ENCODE results near the gene CFAP54. TPM values are rescaled to one million over a fixed set of nuclear protein-coding genes. Genes with fewer than 3 reads are reported as not detected.

Gene CFAP54
- total and polyA plus RNA-seq, 2 donors (not counting 3 experiments of a cell fraction or from before 2014, with no cell fraction given), result 3.6 to 26.9 TPM

DNA sequence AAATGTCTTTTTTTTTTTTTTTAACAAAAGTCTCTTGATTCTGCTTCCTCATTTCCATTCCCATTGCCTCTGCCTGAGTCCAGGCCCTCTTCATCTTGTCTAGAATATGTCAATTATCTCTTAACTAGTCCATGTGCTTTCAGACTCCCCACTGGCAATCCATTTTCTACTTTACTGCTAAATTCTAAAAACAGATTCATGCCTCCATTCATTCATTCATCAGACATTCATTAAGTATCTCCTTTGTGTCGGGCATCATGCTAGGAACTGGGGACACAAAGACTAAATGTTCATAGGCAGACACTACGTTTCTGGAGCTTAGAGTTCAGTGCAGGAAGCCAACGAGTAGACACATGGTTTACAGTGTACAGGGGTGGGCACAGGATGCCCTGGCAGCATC, 408.0 kb downstream of the CFAP54 start:
- no peak for FAIRE-seq

More for the DNA sequence above, 408.0 kb downstream of the CFAP54 start:
- no peaks in the 10 kb centered on the region for H3K9me3 ChIP-seq (replicated peaks; ENCODE audit: control insufficient read depth, insufficient read depth, low read length)
- no peak overlapping the region for H3K4me3 ChIP-seq (replicated peaks in 1 of 3; ENCODE audit: insufficient read depth in 1 of 3, low read depth in 1 of 3, low read length in 3 of 3)
- dilution Hi-C loops (cut with MboI; ENCODE audit: extremely low pct_ligation_motif_present, low sequenced_read_pairs) (no loop called here), intact Hi-C loops (cut with micrococcal nuclease) (no loop called here)
- H3K9me1 ChIP-seq (replicated peaks; ENCODE audit: control insufficient read depth, extremely low read depth, insufficient read depth, low read length), result no peaks in the 10 kb centered on the region
- no peak overlapping the region for H3K9ac ChIP-seq (replicated peaks; ENCODE audit: extremely low read depth, insufficient read depth, low read length)
- POLR2A ChIA-PET, result no interaction called here
- no peaks in the 10 kb centered on the region for H3K36me3 ChIP-seq (ENCODE audit: control insufficient read depth in 2 of 2, extremely low read depth in 1 of 2, insufficient read depth in 2 of 2, low read length in 2 of 2)
- H4K20me1 ChIP-seq (replicated peaks; ENCODE audit: control insufficient read depth, extremely low read depth, insufficient read depth, low read length), result no peaks in the 10 kb centered on the region
- H3K27me3 ChIP-seq (ENCODE audit: control insufficient read depth in 2 of 2, insufficient read depth in 2 of 2, low read length in 2 of 2), result no peaks in the 10 kb centered on the region
- no peak for DNase-seq (ENCODE audit: low read depth, low spot score)
- no peaks in the 10 kb centered on the region for H3K4me1 ChIP-seq (ENCODE audit: control insufficient read depth, extremely low read depth, insufficient read depth, low read length)
- BruUV-seq (replicated peaks), result no TSS peak
- no peak for TF ChIP-seq CTCF (IDR thresholded peaks at IDR 0.05; ENCODE audit: extremely low read depth in 1 of 2, insufficient read depth in 1 of 2, low read depth in 1 of 2, low read length in 2 of 2)
- no peak for TF ChIP-seq POLR2A (IDR thresholded peaks at IDR 0.05; ENCODE audit: low read depth, low read length)
- TF ChIP-seq MAX (IDR thresholded peaks at IDR 0.05; ENCODE audit: insufficient read depth, insufficient read length), result no peak
- no peak for TF ChIP-seq POLR2AphosphoS5 (IDR thresholded peaks at IDR 0.05; ENCODE audit: insufficient read depth, low read depth, low read length)
- no peak for TF ChIP-seq GATA2 (IDR thresholded peaks at IDR 0.05; ENCODE audit: insufficient read depth, insufficient read length, low read depth, low read length)
- TF ChIP-seq EZH2 (IDR thresholded peaks at IDR 0.05; ENCODE audit: borderline replicate concordance, low read depth, low read length, severe bottlenecking), result no peak
- TF ChIP-seq JUN (IDR thresholded peaks at IDR 0.05; ENCODE audit: borderline replicate concordance, insufficient read depth, insufficient read length, low read depth), result no peak
- TF ChIP-seq MYC (IDR thresholded peaks at IDR 0.05; ENCODE audit: low read depth, low read length), result no peak
- no peak for TF ChIP-seq FOS (IDR thresholded peaks at IDR 0.05; ENCODE audit: borderline replicate concordance, insufficient read depth, low read length)
- CTCF ChIA-PET, result no interaction called here
- H3K27ac ChIP-seq (ENCODE audit: insufficient read depth, low read depth, low read length), result no peak overlapping the region
- H3K4me2 ChIP-seq (ENCODE audit: insufficient read depth, low read length), result no peak overlapping the region
- no peaks in the 10 kb centered on the region for H3K79me2 ChIP-seq (ENCODE audit: control insufficient read depth, insufficient read depth, low read length)
- no peak overlapping the region for H2AFZ ChIP-seq (ENCODE audit: low read depth, low read length)

Data from endothelial cell of umbilical vein (primary cell).